ENCODE results near the gene PGAM2. TPM values are rescaled to one million over a fixed set of nuclear protein-coding genes. Genes with fewer than 3 reads are reported as not detected.

Gene PGAM2
- polyA plus RNA-seq, 1 donor from 2014 or later: not detected

- H3K9me3 Mint-ChIP-seq: no peaks in the 10 kb centered on the region
- H3K4me3 Mint-ChIP-seq: peak overlapping the region; percentile 80 to 95 (median 91)
- H3K4me1 Mint-ChIP-seq: peaks cover 5 to 20% (median 7%) of the 10 kb centered on the region in 3 donors
- peaks cover 3% of the 10 kb centered on the region for H3K36me3 Mint-ChIP-seq
- H3K27me3 Mint-ChIP-seq: no peaks in the 10 kb centered on the region
- H3K27ac Mint-ChIP-seq: peak overlapping the region; percentile 85 to 97 (median 85)
Observed at GRCh38 chr7:44080686-44081265, 15.4 kb upstream of the PGAM2 start.

- peak overlapping the region in 2 of 4 donors; percentile 57 to 80 for H3K4me3 Mint-ChIP-seq
- H3K9me3 Mint-ChIP-seq: no peaks in the 10 kb centered on the region
- H3K4me1 Mint-ChIP-seq: peaks cover 7 to 20% (median 8%) of the 10 kb centered on the region in 3 donors
- peak overlapping the region in 1 of 3 donors; percentile 85 for H3K27ac Mint-ChIP-seq
- H3K36me3 Mint-ChIP-seq: peaks cover 3% of the 10 kb centered on the region
- H3K27me3 Mint-ChIP-seq: no peaks in the 10 kb centered on the region
Observed at GRCh38 chr7:44080118-44080517, 14.8 kb upstream of the PGAM2 start.

- H3K4me1 Mint-ChIP-seq: peaks cover 7 to 20% (median 8%) of the 10 kb centered on the region in 3 donors
- H3K36me3 Mint-ChIP-seq: peaks cover 3% of the 10 kb centered on the region
- no peaks in the 10 kb centered on the region for H3K9me3 Mint-ChIP-seq
- peak overlapping the region in 2 of 3 donors; percentile 71 to 85 for H3K27ac Mint-ChIP-seq
- H3K4me3 Mint-ChIP-seq: peak overlapping the region in 1 of 4 donors; percentile 80
- H3K27me3 Mint-ChIP-seq: no peaks in the 10 kb centered on the region
Observed at GRCh38 chr7:44079331-44080021, 14.1 kb upstream of the PGAM2 start.

GRCh38 chr7:44078521-44078920, 13.2 kb upstream of the PGAM2 start:
- Mint-ChIP-seq H3K4me3 (peak overlapping the region in 3 of 4 donors; percentile 25 to 49 (median 37)), H3K27ac (peak overlapping the region in 2 of 3 donors; percentile 85 to 90), H3K36me3 (peaks cover 3% of the 10 kb centered on the region), H3K9me3 (no peaks in the 10 kb centered on the region), H3K4me1 (peaks cover 12 to 25% (median 13%) of the 10 kb centered on the region in 3 donors), H3K27me3 (no peaks in the 10 kb centered on the region)

GRCh38 chr7:44077681-44078091, 12.3 kb upstream of the PGAM2 start:
- H3K27ac Mint-ChIP-seq: peak overlapping the region; percentile 74 to 85 (median 85)
- H3K36me3 Mint-ChIP-seq: peaks cover 5% of the 10 kb centered on the region
- no peaks in the 10 kb centered on the region for H3K27me3 Mint-ChIP-seq
- H3K9me3 Mint-ChIP-seq: no peaks in the 10 kb centered on the region
- peaks cover 12 to 23% (median 15%) of the 10 kb centered on the region in 3 donors for H3K4me1 Mint-ChIP-seq
- peak overlapping the region in 3 of 4 donors; percentile 35 to 63 (median 37) for H3K4me3 Mint-ChIP-seq

- Mint-ChIP-seq H3K9me3 (no peaks in the 10 kb centered on the region), H3K4me3 (peak overlapping the region in 1 of 4 donors; percentile 37), H3K27ac (peak overlapping the region; percentile 74 to 85 (median 85))
Observed at GRCh38 chr7:44077061-44077460, 11.7 kb upstream of the PGAM2 start.

GRCh38 chr7:44076101-44076895, 10.9 kb upstream of the PGAM2 start:
- no peaks in the 10 kb centered on the region for H3K9me3 Mint-ChIP-seq
- no peaks in the 10 kb centered on the region for H3K27me3 Mint-ChIP-seq
- H3K36me3 Mint-ChIP-seq: peaks cover 6% of the 10 kb centered on the region
- peak overlapping the region; percentile 85 to 97 (median 96) for H3K27ac Mint-ChIP-seq
- H3K4me3 Mint-ChIP-seq: peak overlapping the region in 2 of 4 donors; percentile 37 to 45
- H3K4me1 Mint-ChIP-seq: peaks cover 17 to 34% (median 22%) of the 10 kb centered on the region in 3 donors

More at GRCh38 chr7:44077061-44077460, 11.7 kb upstream of the PGAM2 start:
- H3K36me3 Mint-ChIP-seq: peaks cover 5% of the 10 kb centered on the region
- peaks cover 16 to 29% (median 20%) of the 10 kb centered on the region in 3 donors for H3K4me1 Mint-ChIP-seq
- no peaks in the 10 kb centered on the region for H3K27me3 Mint-ChIP-seq

- Mint-ChIP-seq H3K4me3 (peak overlapping the region in 1 of 4 donors; percentile 37), H3K27ac (peak overlapping the region; percentile 85 to 97 (median 96))
Observed at GRCh38 chr7:44075296-44076075, 10.1 kb upstream of the PGAM2 start.

GRCh38 chr7:44074349-44074695, 9.0 kb upstream of the PGAM2 start:
- H3K27me3 Mint-ChIP-seq: no peaks in the 10 kb centered on the region
- peaks cover 26 to 37% (median 28%) of the 10 kb centered on the region in 3 donors for H3K4me1 Mint-ChIP-seq
- peaks cover 9% of the 10 kb centered on the region for H3K36me3 Mint-ChIP-seq
- no peaks in the 10 kb centered on the region for H3K9me3 Mint-ChIP-seq
- peak overlapping the region; percentile 37 to 75 (median 54) for H3K4me3 Mint-ChIP-seq
- peak overlapping the region; percentile 85 to 97 (median 96) for H3K27ac Mint-ChIP-seq

More at GRCh38 chr7:44075296-44076075, 10.1 kb upstream of the PGAM2 start:
- Mint-ChIP-seq H3K27me3 (no peaks in the 10 kb centered on the region), H3K9me3 (no peaks in the 10 kb centered on the region), H3K36me3 (peaks cover 9% of the 10 kb centered on the region), H3K4me1 (peaks cover 20 to 31% (median 21%) of the 10 kb centered on the region in 3 donors)

- Mint-ChIP-seq H3K4me1 (peaks cover 30 to 33% (median 31%) of the 10 kb centered on the region in 3 donors), H3K27ac (peak overlapping the region; percentile 85 to 97 (median 96)), H3K4me3 (peak overlapping the region; percentile 37 to 75 (median 62)), H3K9me3 (no peaks in the 10 kb centered on the region), H3K36me3 (peaks cover 9% of the 10 kb centered on the region), H3K27me3 (no peaks in the 10 kb centered on the region)
Observed at GRCh38 chr7:44073664-44074348, 8.4 kb upstream of the PGAM2 start.

- peaks cover 31 to 39% (median 33%) of the 10 kb centered on the region in 3 donors for H3K4me1 Mint-ChIP-seq
- peak overlapping the region in 3 of 4 donors; percentile 2 to 63 (median 42) for H3K4me3 Mint-ChIP-seq
Observed at GRCh38 chr7:44072364-44073231, 7.2 kb upstream of the PGAM2 start.

GRCh38 chr7:44071726-44072363, 6.5 kb upstream of the PGAM2 start:
- Mint-ChIP-seq H3K4me1 (peaks cover 34 to 44% (median 37%) of the 10 kb centered on the region in 3 donors), H3K36me3 (peaks cover 6% of the 10 kb centered on the region), H3K27me3 (no peaks in the 10 kb centered on the region), H3K27ac (peak overlapping the region; percentile 85 to 96 (median 86)), H3K9me3 (no peaks in the 10 kb centered on the region), H3K4me3 (peak overlapping the region in 2 of 4 donors; percentile 21 to 42)

More at GRCh38 chr7:44072364-44073231, 7.2 kb upstream of the PGAM2 start:
- Mint-ChIP-seq H3K27me3 (no peaks in the 10 kb centered on the region), H3K9me3 (no peaks in the 10 kb centered on the region), H3K36me3 (peaks cover 6% of the 10 kb centered on the region), H3K27ac (peak overlapping the region; percentile 85 to 96 (median 86))

All from IgD-negative memory B cell (primary cell).